Activated naive CD8-positive, alpha-beta T cell treated with anti-CD3 and anti-CD28 coated beads for 36 hours (primary cell): ENCODE data around the gene DNAH3. TPM values are rescaled to one million over a fixed set of nuclear protein-coding genes. Genes with fewer than 3 reads are reported as not detected.
"Not testable (repeated sequence)": the region's sequence is repeated elsewhere in the genome, so short reads cannot be mapped to it uniquely, and the experiment has no call there.

Experiments used
- DNase-seq: peaks from one replicate; pipeline ENCODE4 v3.0.0; 2021
- H3K27ac Mint-ChIP-seq: one replicate; pipeline ENCODE4 v1.8.0; 2022; ENCODE audit warnings: mild to moderate bottlenecking, moderate library complexity, mixed read lengths
- H3K27me3 Mint-ChIP-seq: one replicate; pipeline ENCODE4 v1.8.0; 2022; ENCODE audit warnings: mild to moderate bottlenecking, mixed read lengths
- H3K36me3 Mint-ChIP-seq: one replicate; pipeline ENCODE4 v1.8.0; 2021; ENCODE audit warnings: mild to moderate bottlenecking, mixed read lengths
- H3K4me1 Mint-ChIP-seq: one replicate; pipeline ENCODE4 v1.8.0; 2021; ENCODE audit warnings: mixed read lengths
- H3K4me3 Mint-ChIP-seq: one replicate; pipeline ENCODE4 v1.8.0; 2022; ENCODE audit warnings: mild to moderate bottlenecking, moderate library complexity, mixed read lengths
- H3K9me3 Mint-ChIP-seq: one replicate; pipeline ENCODE4 v1.8.0; 2022; ENCODE audit warnings: mixed read lengths
- total RNA-seq, 2 experiments: library from RNA; stranded (reverse); gene quantifications; one replicate each; pipeline ENCODE4 v1.2.3, GENCODE V29; 2021

Gene DNAH3
- total RNA-seq, 2 experiments from 2014 or later, result not detected

- H3K27ac Mint-ChIP-seq, result peak within 1 kb of the TSS; percentile 54
- H3K36me3 Mint-ChIP-seq, result no peaks in the 10 kb centered on the region
- peak; percentile 85 for DNase-seq
- H3K4me1 Mint-ChIP-seq, result peaks cover 26% of the 10 kb centered on the region
- H3K4me3 Mint-ChIP-seq, result peak within 1 kb of the TSS; percentile 86
- no peaks in the 10 kb centered on the region for H3K27me3 Mint-ChIP-seq
- no peaks in the 10 kb centered on the region for H3K9me3 Mint-ChIP-seq
Measured at GRCh38 chr16:21158208-21159110, 7.8 kb upstream of the DNAH3 start, which contains the start of gene LDAF1. TSS of gene LDAF1 (plus strand) at chr16:21158674. CDS start at chr16:21161183, 2,509 bp downstream.

- Mint-ChIP-seq H3K36me3 (no peaks in the 10 kb centered on the region), H3K27ac (no peak overlapping the region), H3K27me3 (no peaks in the 10 kb centered on the region), H3K9me3 (no peaks in the 10 kb centered on the region), H3K4me1 (peaks cover 26% of the 10 kb centered on the region), H3K4me3 (peak overlapping the region; percentile 86)
- DNase-seq, result no peak
Measured at GRCh38 chr16:21157632-21158031, 7.0 kb upstream of the DNAH3 start.

DNA sequence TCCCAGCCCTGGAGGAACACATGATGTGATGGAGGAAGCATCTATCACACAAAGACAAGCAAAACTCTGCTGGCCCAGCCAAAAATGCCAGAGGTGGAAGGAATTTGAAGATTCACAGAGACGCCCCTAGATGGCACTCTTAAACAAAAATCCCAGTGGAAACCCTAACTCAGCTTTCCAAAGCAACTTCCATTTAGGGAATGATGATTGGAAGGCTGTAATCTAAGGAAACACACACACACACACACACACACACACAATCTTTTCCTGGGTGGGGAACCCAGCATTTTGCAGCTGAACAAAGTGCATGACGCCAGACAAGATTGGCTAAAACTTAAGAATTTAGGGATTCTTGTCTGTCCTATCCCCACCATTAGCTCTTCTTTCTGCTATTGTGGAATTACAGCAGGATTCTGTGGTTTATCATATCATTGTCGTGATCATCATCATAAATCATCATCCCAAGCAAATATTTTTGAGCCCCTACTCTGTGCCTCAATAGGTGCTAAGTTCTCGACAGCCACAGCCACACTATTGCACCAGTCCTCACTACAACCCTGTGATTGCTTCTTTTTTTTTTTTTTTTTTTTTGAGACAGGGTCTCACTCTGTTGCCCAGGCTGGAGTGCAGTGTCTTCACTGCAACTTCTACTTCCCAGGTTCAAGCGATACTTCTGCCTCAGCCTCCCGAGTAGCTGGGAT lies 6.3 kb upstream of the DNAH3 start:
- H3K4me1 Mint-ChIP-seq, result peaks cover 26% of the 10 kb centered on the region
- no peak overlapping the region for H3K27ac Mint-ChIP-seq
- H3K4me3 Mint-ChIP-seq, result no peak overlapping the region
- H3K9me3 Mint-ChIP-seq, result no peaks in the 10 kb centered on the region
- H3K36me3 Mint-ChIP-seq, result no peaks in the 10 kb centered on the region
- no peak for DNase-seq
- no peaks in the 10 kb centered on the region for H3K27me3 Mint-ChIP-seq

- H3K4me3 Mint-ChIP-seq, H3K36me3 Mint-ChIP-seq, H3K27ac Mint-ChIP-seq, DNase-seq, H3K9me3 Mint-ChIP-seq, H3K27me3 Mint-ChIP-seq: not testable (repeated sequence)
- H3K4me1 Mint-ChIP-seq, result peaks cover 26% of the 10 kb centered on the region
Measured at GRCh38 chr16:21156011-21156410, 5.4 kb upstream of the DNAH3 start.

- H3K36me3 Mint-ChIP-seq, DNase-seq, H3K27ac Mint-ChIP-seq, H3K9me3 Mint-ChIP-seq, H3K4me3 Mint-ChIP-seq, H3K4me1 Mint-ChIP-seq: not testable (repeated sequence)
- peaks cover 22% of the 10 kb centered on the region for H3K27me3 Mint-ChIP-seq
Measured at GRCh38 chr16:21153124-21153729, 2.6 kb upstream of the DNAH3 start.

DNA sequence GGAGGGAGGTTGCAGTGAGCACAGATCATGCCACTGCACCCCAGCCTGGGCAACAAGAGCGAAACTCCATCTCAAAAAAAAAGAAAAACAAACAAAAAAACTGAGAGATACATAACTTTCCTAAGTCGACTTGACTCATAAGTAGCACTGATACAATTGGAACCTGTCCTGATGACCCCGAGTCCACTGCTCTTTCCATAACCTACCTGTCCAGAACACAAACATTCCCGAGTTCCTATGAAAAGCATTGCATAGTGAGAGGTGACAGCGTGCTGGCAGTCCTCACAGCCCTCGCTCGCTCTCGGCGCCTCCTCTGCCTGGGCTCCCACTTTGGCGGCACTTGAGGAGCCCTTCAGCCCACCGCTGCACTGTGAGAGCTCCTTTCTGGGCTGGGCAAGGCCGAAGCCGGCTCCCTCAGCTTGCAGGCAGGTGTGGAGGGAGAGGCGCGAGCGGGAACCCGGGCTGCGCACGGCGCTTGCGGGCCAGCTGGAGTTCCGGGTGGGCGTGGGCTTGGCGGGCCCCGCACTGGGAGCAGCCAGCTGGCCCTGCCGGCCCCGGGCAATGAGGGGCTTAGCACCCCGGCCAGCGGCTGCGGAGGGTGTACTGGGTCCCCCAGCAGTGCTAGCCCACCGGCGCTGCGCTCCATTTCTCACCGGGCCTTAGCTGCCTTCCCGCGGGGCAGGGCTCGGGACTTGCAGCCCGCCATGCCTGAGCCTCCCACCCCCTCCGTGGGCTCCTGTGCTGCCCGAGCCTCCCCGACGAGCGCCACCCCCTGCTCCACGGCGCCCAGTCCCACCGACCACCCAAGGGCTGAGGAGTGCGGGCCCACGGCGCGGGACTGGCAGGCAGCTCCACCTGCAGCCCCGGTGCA lies 1.7 kb upstream of the DNAH3 start:
- not testable (repeated sequence) for H3K4me1 Mint-ChIP-seq, DNase-seq, H3K27ac Mint-ChIP-seq, H3K9me3 Mint-ChIP-seq, H3K4me3 Mint-ChIP-seq, H3K36me3 Mint-ChIP-seq
- H3K27me3 Mint-ChIP-seq, result peaks cover 22% of the 10 kb centered on the region

DNA sequence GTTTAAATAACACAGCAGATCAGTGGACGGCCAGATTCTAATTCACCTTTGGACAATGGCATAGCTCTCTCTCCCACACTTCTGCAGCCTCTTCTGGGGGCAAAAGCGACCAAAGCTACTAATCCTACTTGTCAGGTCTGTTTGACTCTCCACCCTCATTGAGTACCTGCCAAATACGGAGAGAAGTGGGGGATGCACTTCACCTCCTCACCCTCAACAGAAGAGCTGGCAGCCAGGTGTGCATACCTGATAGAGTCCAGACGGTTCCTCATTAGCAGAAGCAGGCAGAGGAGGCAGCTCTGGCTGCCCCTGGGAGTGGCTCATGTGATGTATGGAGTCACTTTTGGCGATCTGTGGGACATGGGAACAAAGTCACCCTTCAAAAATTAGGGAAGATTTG lies 4.9 kb downstream of the DNAH3 start:
- no peak overlapping the region for H3K27ac Mint-ChIP-seq

GRCh38 chr16:21134053-21134452 lies 16.6 kb downstream of the DNAH3 start:
- Mint-ChIP-seq H3K27me3 (peaks cover 2% of the 10 kb centered on the region), H3K4me3 (no peak overlapping the region), H3K4me1 (no peaks in the 10 kb centered on the region), H3K9me3 (no peaks in the 10 kb centered on the region), H3K36me3 (no peaks in the 10 kb centered on the region), H3K27ac (no peak overlapping the region)
- no peak for DNase-seq

More for the DNA sequence above, 4.9 kb downstream of the DNAH3 start:
- Mint-ChIP-seq H3K36me3 (no peaks in the 10 kb centered on the region), H3K9me3 (peaks cover 6% of the 10 kb centered on the region), H3K4me3 (no peak overlapping the region), H3K4me1 (no peaks in the 10 kb centered on the region), H3K27me3 (peaks cover 37% of the 10 kb centered on the region)
- DNase-seq, result no peak

DNA sequence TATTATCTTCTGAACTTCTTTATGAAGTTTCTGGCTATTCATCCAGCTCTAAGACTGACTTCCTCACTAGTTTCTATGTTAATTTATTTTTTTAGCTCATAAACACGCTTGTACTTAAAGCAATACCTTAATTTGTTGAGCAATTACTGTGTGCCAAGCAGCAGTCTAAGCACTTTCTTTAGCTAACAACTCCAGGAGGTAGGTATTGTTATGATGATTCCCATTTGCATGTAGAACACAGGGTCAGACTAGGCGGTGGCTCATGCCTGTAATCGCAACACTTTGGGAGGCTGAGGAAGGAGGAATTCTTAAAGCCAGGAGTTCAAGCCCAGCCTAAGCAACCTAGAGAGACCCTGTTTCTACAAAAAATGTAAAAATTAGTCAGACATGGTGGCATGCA lies 19.8 kb downstream of the DNAH3 start:
- Mint-ChIP-seq H3K27ac (no peak overlapping the region), H3K36me3 (no peaks in the 10 kb centered on the region), H3K9me3 (no peaks in the 10 kb centered on the region)

GRCh38 chr16:21128991-21129390 lies 21.7 kb downstream of the DNAH3 start:
- H3K9me3 Mint-ChIP-seq, result no peaks in the 10 kb centered on the region
- peaks cover 3% of the 10 kb centered on the region for H3K36me3 Mint-ChIP-seq
- no peak for DNase-seq
- no peak overlapping the region for H3K27ac Mint-ChIP-seq
- no peaks in the 10 kb centered on the region for H3K4me1 Mint-ChIP-seq
- peaks cover 3% of the 10 kb centered on the region for H3K27me3 Mint-ChIP-seq
- H3K4me3 Mint-ChIP-seq, result no peak overlapping the region

More for the DNA sequence above, 19.8 kb downstream of the DNAH3 start:
- DNase-seq, result no peak
- H3K4me1 Mint-ChIP-seq, result no peaks in the 10 kb centered on the region
- H3K4me3 Mint-ChIP-seq, result no peak overlapping the region
- peaks cover 3% of the 10 kb centered on the region for H3K27me3 Mint-ChIP-seq

DNA sequence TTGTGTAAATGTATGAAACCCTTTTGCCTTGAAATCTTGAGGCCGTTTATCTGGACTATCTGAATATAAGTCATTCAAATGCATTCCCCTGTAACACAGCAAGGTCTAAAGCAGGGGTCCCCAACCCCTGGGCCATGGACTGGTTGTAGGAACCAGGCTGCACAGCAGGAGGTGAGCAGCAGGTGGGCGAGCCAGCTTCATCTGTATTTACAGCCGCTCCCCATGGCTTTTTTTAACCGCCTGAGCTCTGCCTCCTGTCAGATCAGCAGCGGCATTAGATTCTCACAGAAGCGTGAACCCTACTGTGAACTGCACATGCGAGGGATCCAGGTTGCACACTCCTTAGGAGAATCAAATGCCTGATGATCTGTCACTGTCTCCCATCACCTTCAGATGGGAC lies 24.1 kb downstream of the DNAH3 start:
- no peak overlapping the region for H3K27ac Mint-ChIP-seq
- no peaks in the 10 kb centered on the region for H3K9me3 Mint-ChIP-seq
- H3K4me1 Mint-ChIP-seq, result no peaks in the 10 kb centered on the region
- H3K4me3 Mint-ChIP-seq, result no peak overlapping the region
- DNase-seq, result no peak
- peaks cover 3% of the 10 kb centered on the region for H3K36me3 Mint-ChIP-seq
- H3K27me3 Mint-ChIP-seq, result peaks cover 3% of the 10 kb centered on the region

DNA sequence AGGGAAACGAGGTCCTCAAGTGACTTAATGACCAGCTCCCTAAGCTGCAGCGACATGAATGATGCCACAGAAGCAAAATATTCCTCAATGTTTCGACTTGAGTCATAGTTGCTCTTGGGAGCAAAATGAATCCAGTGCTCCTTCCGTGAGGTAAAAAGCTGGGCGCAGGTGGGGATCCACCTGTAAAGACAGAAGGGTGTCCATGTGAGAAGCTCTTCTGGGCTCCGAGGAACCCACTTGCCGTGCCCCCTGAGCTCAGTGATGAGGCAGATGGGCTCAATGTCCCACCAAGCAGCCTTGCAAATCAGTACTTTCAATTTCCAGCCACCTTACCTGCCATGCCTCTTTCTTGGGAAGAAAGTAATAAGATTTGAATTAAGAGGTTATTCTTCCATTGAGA lies 25.5 kb downstream of the DNAH3 start:
- no peak overlapping the region for H3K4me3 Mint-ChIP-seq
- peaks cover 12% of the 10 kb centered on the region for H3K36me3 Mint-ChIP-seq
- H3K9me3 Mint-ChIP-seq, result no peaks in the 10 kb centered on the region
- H3K27ac Mint-ChIP-seq, result no peak overlapping the region
- H3K27me3 Mint-ChIP-seq, result peaks cover 3% of the 10 kb centered on the region
- no peak for DNase-seq
- H3K4me1 Mint-ChIP-seq, result no peaks in the 10 kb centered on the region

GRCh38 chr16:21120976-21121520 lies 29.6 kb downstream of the DNAH3 start:
- peaks cover 4% of the 10 kb centered on the region for H3K4me1 Mint-ChIP-seq
- no peak for DNase-seq
- peaks cover 34% of the 10 kb centered on the region for H3K36me3 Mint-ChIP-seq

DNA sequence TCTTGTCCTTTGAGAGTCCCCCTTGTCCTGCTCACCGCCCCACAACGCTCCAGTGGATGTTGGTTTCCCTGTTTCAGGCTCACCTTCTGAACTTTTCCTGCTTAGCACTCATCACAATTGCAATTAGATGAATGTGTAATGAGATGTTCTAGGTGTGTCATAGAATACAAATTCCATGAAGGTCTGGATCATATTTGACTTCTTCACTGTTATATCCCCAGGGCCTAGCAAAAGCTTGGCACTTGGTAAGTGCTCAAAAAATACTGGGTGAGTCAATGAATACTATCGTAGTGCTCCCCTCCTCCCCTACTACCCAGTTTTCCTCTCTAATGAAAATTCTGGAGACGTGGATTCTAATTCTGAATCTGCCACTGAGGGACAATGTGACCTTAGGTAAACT lies 33.1 kb downstream of the DNAH3 start:
- Mint-ChIP-seq H3K4me1 (peaks cover 4% of the 10 kb centered on the region), H3K9me3 (peaks cover 7% of the 10 kb centered on the region), H3K4me3 (no peak overlapping the region), H3K27ac (no peak overlapping the region), H3K36me3 (peaks cover 31% of the 10 kb centered on the region), H3K27me3 (no peaks in the 10 kb centered on the region)
- DNase-seq, result no peak

More at GRCh38 chr16:21120976-21121520, 29.6 kb downstream of the DNAH3 start:
- peaks cover 6% of the 10 kb centered on the region for H3K9me3 Mint-ChIP-seq
- H3K27me3 Mint-ChIP-seq, result no peaks in the 10 kb centered on the region
- H3K4me3 Mint-ChIP-seq, result no peak overlapping the region
- H3K27ac Mint-ChIP-seq, result no peak overlapping the region
